ENCODE measurements around the gene HNRNPM.
A peak's percentile ranks its signal among the peaks of the same experiment; 100 is the strongest.
"Not testable (repeated sequence)": the region's sequence is repeated elsewhere in the genome, so short reads cannot be mapped to it uniquely, and the experiment has no call there.

Gene HNRNPM

GRCh38 chr19:8426283-8426682, 18.5 kb upstream of the HNRNPM start:
- no peak for DNase-seq (ENCODE audit: low read depth)

GRCh38 chr19:8429044-8429443, 15.7 kb upstream of the HNRNPM start:
- no peak for DNase-seq (ENCODE audit: low read depth)

- DNase-seq (ENCODE audit: low read depth) = no peak
These were observed 14.9 kb upstream of the HNRNPM start for GRCh38 chr19:8429826-8430225.

GRCh38 chr19:8430650-8431049, 14.1 kb upstream of the HNRNPM start:
- no peak for DNase-seq (ENCODE audit: low read depth)

GRCh38 chr19:8438236-8438635, 6.5 kb upstream of the HNRNPM start:
- no peak for DNase-seq (ENCODE audit: low read depth)

- no peak for DNase-seq (ENCODE audit: low read depth)
These were observed 2.8 kb upstream of the HNRNPM start for GRCh38 chr19:8441725-8442544.

- not testable (repeated sequence) for DNase-seq (ENCODE audit: low read depth)
These were observed 567 bp upstream of the HNRNPM start for GRCh38 chr19:8444140-8444676.

- no peak for DNase-seq (ENCODE audit: low read depth)
These were observed 770 bp downstream of the HNRNPM start for GRCh38 chr19:8445488-8446001.

- no peak for DNase-seq (ENCODE audit: low read depth)
These were observed 1.4 kb downstream of the HNRNPM start for GRCh38 chr19:8446061-8446709.

GRCh38 chr19:8449830-8450229, 5.1 kb downstream of the HNRNPM start:
- no peak for DNase-seq (ENCODE audit: low read depth)

GRCh38 chr19:8451377-8451776, 6.6 kb downstream of the HNRNPM start:
- no peak for DNase-seq (ENCODE audit: low read depth)

- DNase-seq (ENCODE audit: low read depth) = no peak
These were observed 7.1 kb downstream of the HNRNPM start for GRCh38 chr19:8451885-8452284.

GRCh38 chr19:8452446-8453123, 7.8 kb downstream of the HNRNPM start:
- no peak for DNase-seq (ENCODE audit: low read depth)

GRCh38 chr19:8453616-8454015, 8.8 kb downstream of the HNRNPM start:
- DNase-seq (ENCODE audit: low read depth) = no peak

- no peak for DNase-seq (ENCODE audit: low read depth)
These were observed 9.4 kb downstream of the HNRNPM start for GRCh38 chr19:8454218-8454617.

GRCh38 chr19:8455018-8455417, 10.2 kb downstream of the HNRNPM start:
- DNase-seq (ENCODE audit: low read depth) = no peak

GRCh38 chr19:8456064-8456463, 11.3 kb downstream of the HNRNPM start:
- no peak for DNase-seq (ENCODE audit: low read depth)

- DNase-seq (ENCODE audit: low read depth) = no peak
These were observed 12.4 kb downstream of the HNRNPM start for GRCh38 chr19:8457209-8457608.

- no peak for DNase-seq (ENCODE audit: low read depth)
These were observed 13.1 kb downstream of the HNRNPM start for GRCh38 chr19:8457827-8458226.

- DNase-seq (ENCODE audit: low read depth) = no peak
These were observed 13.6 kb downstream of the HNRNPM start for GRCh38 chr19:8458380-8458779.

- no peak for DNase-seq (ENCODE audit: low read depth)
These were observed 14.3 kb downstream of the HNRNPM start for GRCh38 chr19:8459095-8459494.

GRCh38 chr19:8459520-8460270, 14.9 kb downstream of the HNRNPM start:
- DNase-seq (ENCODE audit: low read depth) = peak; percentile 21

Measured in GM04503 (cell line).